Liver (tissue), 9 donors: ENCODE measurements around the gene LRRC7. TPM values are rescaled to one million over a fixed set of nuclear protein-coding genes. Genes with fewer than 3 reads are reported as not detected.

Experiments used
- DNase-seq: peaks from one replicate; pipeline ENCODE4 v3.0.0-alpha.2; 2017; ENCODE audit warnings: low spot score
- H3K27ac ChIP-seq, 2 donors: one replicate each; pipeline ENCODE4 v1.7.0; 2013; ENCODE audit warnings: inconsistent platforms in 2 of 2, low read length in 2 of 2, control low read depth in 1 of 2, low read depth in 1 of 2, mild to moderate bottlenecking in 1 of 2
- H3K27me3 ChIP-seq, 4 donors: one replicate each; pipeline versions ENCODE4 v1.6.1 to v1.7.0; 2013; ENCODE audit warnings: low read length in 3 of 4, inconsistent platforms in 1 of 4, mild to moderate bottlenecking in 1 of 4, moderate library complexity in 1 of 4; ENCODE audit not compliant: control insufficient read depth in 4 of 4, insufficient read depth in 4 of 4
- H3K36me3 ChIP-seq, 4 donors: one replicate each; pipeline versions ENCODE4 v1.6.1 to v1.7.0; 2013; ENCODE audit warnings: low read length in 3 of 4, mild to moderate bottlenecking in 3 of 4, low read depth in 1 of 4, moderate library complexity in 1 of 4; ENCODE audit not compliant: control insufficient read depth in 4 of 4, insufficient read depth in 3 of 4
- H3K4me1 ChIP-seq, 4 donors: one replicate each; pipeline versions ENCODE4 v1.6.1 to v1.7.0; 2013; ENCODE audit warnings: low read length in 3 of 4, mild to moderate bottlenecking in 3 of 4, moderate library complexity in 1 of 4; ENCODE audit not compliant: control insufficient read depth in 4 of 4, insufficient read depth in 4 of 4
- H3K4me3 ChIP-seq, 3 donors: one replicate each; pipeline versions ENCODE4 v1.6.1 to v1.7.0; 2013; ENCODE audit warnings: low read length in 3 of 3, control low read depth in 1 of 3, low read depth in 1 of 3, mild to moderate bottlenecking in 1 of 3
- H3K9ac ChIP-seq, 2 donors: one replicate each; pipeline ENCODE4 v1.7.0; 2013; ENCODE audit warnings: low read length in 2 of 2, mild to moderate bottlenecking in 2 of 2, moderate library complexity in 2 of 2, control low read depth in 1 of 2, low read depth in 1 of 2
- H3K9me3 ChIP-seq, 4 donors: one replicate each; pipeline versions ENCODE4 v1.6.1 to v1.7.0; 2013; ENCODE audit warnings: low read length in 3 of 4; ENCODE audit not compliant: control insufficient read depth in 4 of 4
- ATF3 ChIP-seq: IDR thresholded peaks from 2 replicates; pipeline ENCODE4 v1.6.1; 2016; ENCODE audit warnings: antibody characterized with exemption
- CTCF ChIP-seq: fragments of 150-350 bp; IDR thresholded peaks from 2 replicates; pipeline ENCODE4 v1.5.1; 2017; ENCODE audit warnings: improper control_type of control experiment, low read depth, low read length; ENCODE audit not compliant: missing input control
- EGR1 ChIP-seq, 2 donors: IDR thresholded peaks; 2 replicates each; pipeline ENCODE4 v1.6.1; 2016 to 2018; ENCODE audit warnings: antibody characterized with exemption in 2 of 2, low read depth in 2 of 2
- FOXA1 ChIP-seq: IDR thresholded peaks from 2 replicates; pipeline ENCODE4 v1.6.1; 2016; ENCODE audit warnings: antibody characterized with exemption
- FOXA2 ChIP-seq: IDR thresholded peaks from 2 replicates; pipeline ENCODE4 v1.6.1; 2016; ENCODE audit warnings: antibody characterized with exemption
- GABPA ChIP-seq, 2 donors: IDR thresholded peaks in 1 of 2; conservative IDR thresholded peaks in 1 of 2; 2 replicates each; pipeline ENCODE4 v1.6.1; 2016; ENCODE audit warnings: antibody characterized with exemption in 2 of 2, mild to moderate bottlenecking in 1 of 2, moderate library complexity in 1 of 2
- HNF4A ChIP-seq, 2 donors: conservative IDR thresholded peaks; 2 replicates each; pipeline ENCODE4 v1.6.1; 2016; ENCODE audit warnings: antibody characterized with exemption in 2 of 2, mild to moderate bottlenecking in 2 of 2
- JUND ChIP-seq, 2 donors: IDR thresholded peaks; 2 replicates each; pipeline ENCODE4 v1.6.1; 2016; ENCODE audit warnings: antibody characterized with exemption in 2 of 2
- NR2F2 ChIP-seq: IDR thresholded peaks from 2 replicates; pipeline ENCODE4 v1.6.1; 2016; ENCODE audit warnings: antibody characterized with exemption
- RAD21 ChIP-seq, 2 donors: IDR thresholded peaks; 2 replicates each; pipeline ENCODE4 v1.6.1; 2016; ENCODE audit warnings: antibody characterized with exemption in 2 of 2, mild to moderate bottlenecking in 2 of 2
- RXRA ChIP-seq, 2 donors: IDR thresholded peaks; 2 replicates each; pipeline ENCODE4 v1.6.1; 2017 to 2018; ENCODE audit warnings: antibody characterized with exemption in 2 of 2, mild to moderate bottlenecking in 1 of 2
- SP1 ChIP-seq: IDR thresholded peaks from 2 replicates; pipeline ENCODE4 v1.6.1; 2018; ENCODE audit warnings: antibody characterized with exemption, mild to moderate bottlenecking
- TAF1 ChIP-seq: conservative IDR thresholded peaks from 2 replicates; pipeline ENCODE4 v1.6.1; 2016; ENCODE audit warnings: antibody characterized with exemption, mild to moderate bottlenecking
- YY1 ChIP-seq: IDR thresholded peaks from 2 replicates; pipeline ENCODE4 v1.6.1; 2016; ENCODE audit warnings: antibody characterized with exemption, mild to moderate bottlenecking
- WGBS: extraction: QIAGEN DNeasy Blood & Tissue Kit; methylation state at CpG from one replicate; pipeline ENCODE4 v1.1.7; 2013; 5-methylcytosine and 5-hydroxymethylcytosine counted together
- polyA plus RNA-seq, 2 donors: library from polyadenylated mRNA; stranded (reverse) in 1 of 2; unstranded in 1 of 2; fragments of 200-250 nt in 1 of 2; fragments of >200 nt in 1 of 2; fragmentation: Nextera tagmentation in 1 of 2; extraction: Ambion mirVana in 1 of 2; gene quantifications; one replicate each; pipeline versions ENCODE4 v1.2.1 to v1.2.3, GENCODE V29; 2013 to 2015
- total RNA-seq, 2 donors: library from RNA; depleted of rRNA; stranded (reverse); fragments of >200 nt; gene quantifications; one replicate each; pipeline ENCODE4 v1.2.3, GENCODE V29; 2014
- TF ChIP-seq, protein P1 (sequence below): IDR thresholded peaks from 2 replicates; pipeline ENCODE4 v1.6.1; 2016; ENCODE audit warnings: antibody characterized with exemption, mild to moderate bottlenecking
- TF ChIP-seq, protein P2 (sequence below): IDR thresholded peaks from 2 replicates; pipeline ENCODE4 v1.6.1; 2016; ENCODE audit warnings: antibody characterized with exemption
- TF ChIP-seq, protein P3 (sequence below): IDR thresholded peaks from 2 replicates; pipeline ENCODE4 v1.6.1; 2016; ENCODE audit warnings: antibody characterized with exemption
- donor health status: healthy.
- donor health status: healthy.
- donor health status: healthy.
- donor health status: healthy.
- donor health status: healthy.

Gene LRRC7
- total and polyA plus RNA-seq, 4 donors: 0.08 to 1.1 (median 0.67) TPM

- no peak for TF ChIP-seq CTCF
Measured at GRCh38 chr1:69898403-69898947, 330.8 kb downstream of the LRRC7 start (continued).

DNA sequence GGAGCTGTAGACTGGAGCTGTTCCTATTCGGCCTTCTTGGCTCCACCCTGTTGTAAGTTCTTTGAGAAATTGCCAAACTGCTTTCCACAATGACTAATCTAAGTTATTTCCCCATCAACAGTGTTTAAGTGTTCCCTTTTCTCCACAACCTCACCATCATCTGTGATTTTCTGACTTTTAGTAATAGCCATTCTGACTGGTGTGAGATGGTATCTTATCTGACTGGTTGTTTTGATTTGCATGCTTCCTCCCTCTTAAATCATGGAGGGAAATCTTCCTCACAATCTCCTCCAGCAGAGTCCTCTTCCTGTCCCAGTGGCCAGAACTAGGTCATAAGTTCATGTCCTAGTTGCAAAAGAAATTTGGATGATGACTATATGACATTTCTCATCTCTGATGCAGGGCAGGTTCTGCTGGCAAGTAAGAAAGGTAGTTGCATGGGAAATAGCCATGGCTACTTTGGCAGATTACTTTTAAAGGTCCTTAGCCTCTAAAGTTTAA is 343.6 kb downstream of the LRRC7 start:
- TF ChIP-seq FOXA2 (no peak), TAF1 (no peak), FOXA1 (no peak)
- Histone ChIP-seq H3K9me3 (no peaks in the 10 kb centered on the region), H3K4me1 (no peaks in the 10 kb centered on the region), H3K27me3 (no peaks in the 10 kb centered on the region), H3K27ac (no peak overlapping the region), H3K9ac (no peak overlapping the region), H3K36me3 (no peaks in the 10 kb centered on the region), H3K4me3 (no peak overlapping the region)
- DNase-seq: no peak
- 50% methylated on average over 1 of the region's 1 CpG for WGBS

- Histone ChIP-seq H3K36me3 (no peaks in the 10 kb centered on the region), H3K27ac (no peak overlapping the region), H3K4me3 (no peak overlapping the region), H3K4me1 (no peaks in the 10 kb centered on the region), H3K9ac (no peak overlapping the region), H3K9me3 (no peaks in the 10 kb centered on the region), H3K27me3 (no peaks in the 10 kb centered on the region)
- WGBS: 68% methylated on average over 1 of the region's 1 CpG
- no peak for DNase-seq
- TF ChIP-seq RXRA (IDR thresholded peaks at IDR 0.05) (no peak), HNF4A (conservative IDR thresholded peaks at IDR 0.05) (no peak), ATF3 (no peak), FOXA1 (no peak), EGR1 (IDR thresholded peaks at IDR 0.05; ENCODE audit: low read depth in 2 of 2) (no peak), FOXA2 (no peak), RAD21 (IDR thresholded peaks at IDR 0.05) (no peak), CTCF (no peak), JUND (IDR thresholded peaks at IDR 0.05) (no peak), GABPA (IDR thresholded peaks at IDR 0.05 in 1 of 2, conservative IDR thresholded peaks at IDR 0.05 in 1 of 2) (no peak), NR2F2 (no peak), YY1 (no peak), TAF1 (no peak), SP1 (no peak)
- TF ChIP-seq, protein P1, sequence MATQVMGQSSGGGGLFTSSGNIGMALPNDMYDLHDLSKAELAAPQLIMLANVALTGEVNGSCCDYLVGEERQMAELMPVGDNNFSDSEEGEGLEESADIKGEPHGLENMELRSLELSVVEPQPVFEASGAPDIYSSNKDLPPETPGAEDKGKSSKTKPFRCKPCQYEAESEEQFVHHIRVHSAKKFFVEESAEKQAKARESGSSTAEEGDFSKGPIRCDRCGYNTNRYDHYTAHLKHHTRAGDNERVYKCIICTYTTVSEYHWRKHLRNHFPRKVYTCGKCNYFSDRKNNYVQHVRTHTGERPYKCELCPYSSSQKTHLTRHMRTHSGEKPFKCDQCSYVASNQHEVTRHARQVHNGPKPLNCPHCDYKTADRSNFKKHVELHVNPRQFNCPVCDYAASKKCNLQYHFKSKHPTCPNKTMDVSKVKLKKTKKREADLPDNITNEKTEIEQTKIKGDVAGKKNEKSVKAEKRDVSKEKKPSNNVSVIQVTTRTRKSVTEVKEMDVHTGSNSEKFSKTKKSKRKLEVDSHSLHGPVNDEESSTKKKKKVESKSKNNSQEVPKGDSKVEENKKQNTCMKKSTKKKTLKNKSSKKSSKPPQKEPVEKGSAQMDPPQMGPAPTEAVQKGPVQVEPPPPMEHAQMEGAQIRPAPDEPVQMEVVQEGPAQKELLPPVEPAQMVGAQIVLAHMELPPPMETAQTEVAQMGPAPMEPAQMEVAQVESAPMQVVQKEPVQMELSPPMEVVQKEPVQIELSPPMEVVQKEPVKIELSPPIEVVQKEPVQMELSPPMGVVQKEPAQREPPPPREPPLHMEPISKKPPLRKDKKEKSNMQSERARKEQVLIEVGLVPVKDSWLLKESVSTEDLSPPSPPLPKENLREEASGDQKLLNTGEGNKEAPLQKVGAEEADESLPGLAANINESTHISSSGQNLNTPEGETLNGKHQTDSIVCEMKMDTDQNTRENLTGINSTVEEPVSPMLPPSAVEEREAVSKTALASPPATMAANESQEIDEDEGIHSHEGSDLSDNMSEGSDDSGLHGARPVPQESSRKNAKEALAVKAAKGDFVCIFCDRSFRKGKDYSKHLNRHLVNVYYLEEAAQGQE: no peak
- TF ChIP-seq, protein P2, sequence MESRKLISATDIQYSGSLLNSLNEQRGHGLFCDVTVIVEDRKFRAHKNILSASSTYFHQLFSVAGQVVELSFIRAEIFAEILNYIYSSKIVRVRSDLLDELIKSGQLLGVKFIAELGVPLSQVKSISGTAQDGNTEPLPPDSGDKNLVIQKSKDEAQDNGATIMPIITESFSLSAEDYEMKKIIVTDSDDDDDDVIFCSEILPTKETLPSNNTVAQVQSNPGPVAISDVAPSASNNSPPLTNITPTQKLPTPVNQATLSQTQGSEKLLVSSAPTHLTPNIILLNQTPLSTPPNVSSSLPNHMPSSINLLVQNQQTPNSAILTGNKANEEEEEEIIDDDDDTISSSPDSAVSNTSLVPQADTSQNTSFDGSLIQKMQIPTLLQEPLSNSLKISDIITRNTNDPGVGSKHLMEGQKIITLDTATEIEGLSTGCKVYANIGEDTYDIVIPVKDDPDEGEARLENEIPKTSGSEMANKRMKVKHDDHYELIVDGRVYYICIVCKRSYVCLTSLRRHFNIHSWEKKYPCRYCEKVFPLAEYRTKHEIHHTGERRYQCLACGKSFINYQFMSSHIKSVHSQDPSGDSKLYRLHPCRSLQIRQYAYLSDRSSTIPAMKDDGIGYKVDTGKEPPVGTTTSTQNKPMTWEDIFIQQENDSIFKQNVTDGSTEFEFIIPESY: no peak
- TF ChIP-seq, protein P3, sequence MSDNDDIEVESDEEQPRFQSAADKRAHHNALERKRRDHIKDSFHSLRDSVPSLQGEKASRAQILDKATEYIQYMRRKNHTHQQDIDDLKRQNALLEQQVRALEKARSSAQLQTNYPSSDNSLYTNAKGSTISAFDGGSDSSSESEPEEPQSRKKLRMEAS: no peak
Measured at GRCh38 chr1:69913977-69914376, 346.3 kb downstream of the LRRC7 start.
